ES-I3 (cell line): ENCODE data around the gene ALDH1A3.

Experiments
- H3K36me3 ChIP-seq: 2 replicates; pipeline ENCODE4 v1.6.1; 2013; ENCODE audit warnings: mild to moderate bottlenecking, low read length, control low read depth, moderate library complexity; ENCODE audit not compliant: insufficient read depth
- H3K4me1 ChIP-seq: 2 replicates; pipeline ENCODE4 v1.6.1; 2013; ENCODE audit warnings: mild to moderate bottlenecking, control low read depth, low read length; ENCODE audit not compliant: insufficient read depth
- H3K9ac ChIP-seq: 2 replicates; pipeline ENCODE4 v1.6.1; 2013; ENCODE audit warnings: low read depth, mild to moderate bottlenecking, low read length, moderate library complexity
- H3K9me3 ChIP-seq: 2 replicates; pipeline ENCODE4 v1.6.1; 2013; ENCODE audit warnings: mild to moderate bottlenecking, low read length, moderate library complexity; ENCODE audit not compliant: control insufficient read depth, insufficient read depth

ALDH1A3 gene

GRCh38 chr15:100885116-100885515 is 5.5 kb downstream of the ALDH1A3 start:
- no peak overlapping the region for H3K9ac ChIP-seq
- no peaks in the 10 kb centered on the region for H3K9me3 ChIP-seq
- no peaks in the 10 kb centered on the region for H3K36me3 ChIP-seq
- peaks cover 16% of the 10 kb centered on the region; the same call in 1 of the 2 replicates for H3K4me1 ChIP-seq

GRCh38 chr15:100885811-100886210 is 6.2 kb downstream of the ALDH1A3 start:
- Histone ChIP-seq H3K9me3 (no peaks in the 10 kb centered on the region), H3K4me1 (peaks cover 16% of the 10 kb centered on the region; the same call in 1 of the 2 replicates), H3K36me3 (no peaks in the 10 kb centered on the region), H3K9ac (no peak overlapping the region)

- Histone ChIP-seq H3K4me1 (peaks cover 16% of the 10 kb centered on the region; the same call in 1 of the 2 replicates), H3K9me3 (no peaks in the 10 kb centered on the region), H3K9ac (no peak overlapping the region), H3K36me3 (no peaks in the 10 kb centered on the region)
Measured at GRCh38 chr15:100887211-100887913, 7.7 kb downstream of the ALDH1A3 start.

- Histone ChIP-seq H3K36me3 (no peaks in the 10 kb centered on the region), H3K9me3 (no peaks in the 10 kb centered on the region), H3K4me1 (peaks cover 16% of the 10 kb centered on the region; the same call in 1 of the 2 replicates), H3K9ac (0 out of 2 replicates have a peak overlapping the region, but pooled peaks have one; percentile 3)
Measured at GRCh38 chr15:100889385-100890050, 9.9 kb downstream of the ALDH1A3 start.

- Histone ChIP-seq H3K9me3 (no peaks in the 10 kb centered on the region), H3K36me3 (no peaks in the 10 kb centered on the region), H3K9ac (no peak overlapping the region), H3K4me1 (peaks cover 16% of the 10 kb centered on the region; the same call in 1 of the 2 replicates)
Measured at GRCh38 chr15:100890051-100890720, 10.6 kb downstream of the ALDH1A3 start.

- no peak overlapping the region for H3K9ac ChIP-seq
- no peaks in the 10 kb centered on the region for H3K9me3 ChIP-seq
- H3K4me1 ChIP-seq: peaks cover 10% of the 10 kb centered on the region; the same call in 1 of the 2 replicates
- H3K36me3 ChIP-seq: no peaks in the 10 kb centered on the region
Measured at GRCh38 chr15:100890850-100891249, 11.2 kb downstream of the ALDH1A3 start.

GRCh38 chr15:100891307-100892012 is 11.8 kb downstream of the ALDH1A3 start:
- Histone ChIP-seq H3K36me3 (no peaks in the 10 kb centered on the region), H3K9ac (no peak overlapping the region), H3K9me3 (no peaks in the 10 kb centered on the region), H3K4me1 (peaks cover 10% of the 10 kb centered on the region; the same call in 1 of the 2 replicates)

GRCh38 chr15:100892013-100892355 is 12.4 kb downstream of the ALDH1A3 start:
- Histone ChIP-seq H3K9ac (no peak overlapping the region), H3K4me1 (peaks cover 10% of the 10 kb centered on the region; the same call in 1 of the 2 replicates), H3K36me3 (no peaks in the 10 kb centered on the region), H3K9me3 (no peaks in the 10 kb centered on the region)

- Histone ChIP-seq H3K9ac (no peak overlapping the region), H3K9me3 (no peaks in the 10 kb centered on the region), H3K4me1 (peaks cover 10% of the 10 kb centered on the region; the same call in 1 of the 2 replicates), H3K36me3 (no peaks in the 10 kb centered on the region; the same call in 1 of the 2 replicates)
Measured at GRCh38 chr15:100893261-100893963, 13.8 kb downstream of the ALDH1A3 start.

GRCh38 chr15:100893964-100894295 is 14.3 kb downstream of the ALDH1A3 start:
- Histone ChIP-seq H3K9me3 (no peaks in the 10 kb centered on the region), H3K36me3 (no peaks in the 10 kb centered on the region; the same call in 1 of the 2 replicates), H3K4me1 (peaks cover 10% of the 10 kb centered on the region; the same call in 1 of the 2 replicates), H3K9ac (no peak overlapping the region)

GRCh38 chr15:100895721-100896120 is 16.1 kb downstream of the ALDH1A3 start:
- Histone ChIP-seq H3K9ac (no peak overlapping the region), H3K36me3 (no peaks in the 10 kb centered on the region; the same call in none of the 2 replicates), H3K9me3 (no peaks in the 10 kb centered on the region), H3K4me1 (no peaks in the 10 kb centered on the region; the same call in 1 of the 2 replicates)

- Histone ChIP-seq H3K36me3 (peaks cover 5% of the 10 kb centered on the region), H3K9me3 (no peaks in the 10 kb centered on the region), H3K9ac (no peak overlapping the region), H3K4me1 (no peaks in the 10 kb centered on the region; the same call in 1 of the 2 replicates)
Measured at GRCh38 chr15:100897221-100898151, 17.9 kb downstream of the ALDH1A3 start.

GRCh38 chr15:100898152-100898490 is 18.5 kb downstream of the ALDH1A3 start:
- no peaks in the 10 kb centered on the region; the same call in 1 of the 2 replicates for H3K4me1 ChIP-seq
- peaks cover 5% of the 10 kb centered on the region for H3K36me3 ChIP-seq
- H3K9ac ChIP-seq: no peak overlapping the region
- no peaks in the 10 kb centered on the region for H3K9me3 ChIP-seq
